Activated CD8-positive, alpha-beta T cell treated with anti-CD3 and anti-CD28 coated beads for 36 hours (primary cell): ENCODE measurements around the gene INPP4A. TPM values are rescaled to one million over a fixed set of nuclear protein-coding genes. Genes with fewer than 3 reads are reported as not detected.

Experiments
- ATAC-seq: fragments of 200-7000 bp; cut with Tn5 transposase; one replicate; pipeline ENCODE4 v1.10.0; 2021; ENCODE audit warnings: mild to moderate bottlenecking, moderate library complexity
- CTCF ChIA-PET: fragments of 350-600 bp; sonication (Branson Sonifier 250); formaldehyde crosslinking; loops from one replicate; lab custom pipeline; 2021; ENCODE audit warnings: antibody characterized with exemption; lab: Charles Lee
- POLR2A ChIA-PET: fragments of 350-600 bp; sonication (Branson Sonifier 250); formaldehyde crosslinking; loops from one replicate; lab custom pipeline; 2021; ENCODE audit warnings: antibody characterized with exemption; lab: Charles Lee
- DNase-seq: peaks from one replicate; pipeline ENCODE4 v3.0.0-alpha.2; 2020
- H3K27ac Mint-ChIP-seq: one replicate; pipeline ENCODE4 v1.8.0; 2021; ENCODE audit warnings: mild to moderate bottlenecking, mixed read lengths
- H3K27me3 Mint-ChIP-seq: one replicate; pipeline ENCODE4 v1.8.0; 2021; ENCODE audit warnings: mixed read lengths
- H3K36me3 Mint-ChIP-seq: one replicate; pipeline ENCODE4 v1.8.0; 2021; ENCODE audit warnings: low read depth, mixed read lengths
- H3K4me1 Mint-ChIP-seq: one replicate; pipeline ENCODE4 v1.8.0; 2021; ENCODE audit warnings: low read depth, mixed read lengths
- H3K4me3 Mint-ChIP-seq: one replicate; pipeline ENCODE4 v1.8.0; 2021; ENCODE audit warnings: mild to moderate bottlenecking, moderate library complexity, mixed read lengths
- H3K9me3 Mint-ChIP-seq: one replicate; pipeline ENCODE4 v1.8.0; 2021; ENCODE audit warnings: mixed read lengths
- CTCF ChIP-seq: fragments of 200-600 bp; IDR thresholded peaks from one replicate; pipeline ENCODE4 v1.8.0; 2022; ENCODE audit warnings: antibody characterized with exemption, mild to moderate bottlenecking
- intact Hi-C: fragments of 100-400 bp; cut with micrococcal nuclease; formaldehyde crosslinking; loops from one replicate; pipeline ENCODE4 v1.10.0; 2022
- total RNA-seq, 2 experiments: library from RNA; stranded (reverse); gene quantifications; one replicate each; pipeline ENCODE4 v1.2.3, GENCODE V29; 2021

The INPP4A gene
- total RNA-seq, 2 experiments from 2014 or later = 46.7 to 46.9 TPM

DNA sequence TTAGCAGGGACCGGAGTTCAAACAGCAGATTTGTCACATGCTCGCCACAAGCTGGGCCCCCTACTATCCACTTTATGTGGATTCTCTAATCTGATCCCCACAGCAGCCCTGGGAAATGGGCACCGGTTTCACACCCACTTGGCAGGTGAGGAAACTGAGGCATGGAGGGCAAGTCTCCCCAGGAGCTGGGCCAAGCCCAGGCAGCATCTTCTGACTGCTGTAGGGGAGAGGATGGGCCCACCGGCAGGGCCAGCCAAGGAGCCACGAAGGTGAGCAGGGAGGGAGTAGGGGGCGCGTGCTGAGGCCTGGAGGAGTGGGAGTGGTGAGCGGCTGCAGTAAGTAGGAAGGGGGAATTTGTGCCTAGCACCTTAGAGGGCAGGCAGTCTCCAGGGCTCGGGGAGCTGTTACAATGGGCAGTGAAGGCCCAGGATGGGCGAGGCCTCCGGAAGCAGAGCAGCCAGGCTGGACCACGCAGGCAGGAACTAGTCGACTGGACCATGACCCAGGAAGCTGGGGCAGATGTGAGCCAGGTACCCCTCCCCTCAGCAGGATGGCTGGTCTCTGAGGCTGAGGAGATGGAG is 126.6 kb downstream of the INPP4A start:
- CTCF ChIA-PET = interaction anchor here (2.9 kb wide), 1 partner anchor 11 kb away, joined by 22 read pairs; no protein-coding TSS in a partner anchor
- POLR2A ChIA-PET = interaction anchor here (0.6 kb wide), 1 partner anchor 15 kb away, joined by 3 read pairs; no protein-coding TSS in a partner anchor
- Mint-ChIP-seq H3K27ac (no peak overlapping the region), H3K4me3 (no peak overlapping the region), H3K9me3 (no peaks in the 10 kb centered on the region), H3K36me3 (peaks cover 20% of the 10 kb centered on the region), H3K4me1 (no peaks in the 10 kb centered on the region), H3K27me3 (no peaks in the 10 kb centered on the region)
- no peak for TF ChIP-seq CTCF
- ATAC-seq (no peak), DNase-seq (no peak)
- intact Hi-C loops = no loop called here

GRCh38 chr2:98571796-98572195 is 127.1 kb downstream of the INPP4A start:
- H3K9me3 Mint-ChIP-seq = no peaks in the 10 kb centered on the region
- ChIA-PET CTCF (no interaction called here), POLR2A (interaction anchor here (0.6 kb wide), 1 partner anchor 15 kb away, joined by 3 read pairs; no protein-coding TSS in a partner anchor)
- peaks cover 17% of the 10 kb centered on the region for H3K36me3 Mint-ChIP-seq
- no peak overlapping the region for H3K27ac Mint-ChIP-seq
- no peak overlapping the region for H3K4me3 Mint-ChIP-seq
- no peaks in the 10 kb centered on the region for H3K27me3 Mint-ChIP-seq
- H3K4me1 Mint-ChIP-seq = no peaks in the 10 kb centered on the region
- no peak for TF ChIP-seq CTCF
- ATAC-seq (no peak), DNase-seq (no peak)
- intact Hi-C loops = no loop called here

- intact Hi-C loops = no loop called here
- ATAC-seq = no peak
- Mint-ChIP-seq H3K27me3 (no peaks in the 10 kb centered on the region), H3K9me3 (no peaks in the 10 kb centered on the region), H3K27ac (no peak overlapping the region), H3K4me3 (no peak overlapping the region), H3K4me1 (no peaks in the 10 kb centered on the region), H3K36me3 (peaks cover 14% of the 10 kb centered on the region)
- DNase-seq = no peak
- TF ChIP-seq CTCF = no peak
- ChIA-PET CTCF (interaction anchor here (1.2 kb wide), 1 partner anchor 14 kb away, joined by 5 read pairs; no protein-coding TSS in a partner anchor), POLR2A (no interaction called here)
Observed at GRCh38 chr2:98572211-98572610, 127.6 kb downstream of the INPP4A start.

DNA sequence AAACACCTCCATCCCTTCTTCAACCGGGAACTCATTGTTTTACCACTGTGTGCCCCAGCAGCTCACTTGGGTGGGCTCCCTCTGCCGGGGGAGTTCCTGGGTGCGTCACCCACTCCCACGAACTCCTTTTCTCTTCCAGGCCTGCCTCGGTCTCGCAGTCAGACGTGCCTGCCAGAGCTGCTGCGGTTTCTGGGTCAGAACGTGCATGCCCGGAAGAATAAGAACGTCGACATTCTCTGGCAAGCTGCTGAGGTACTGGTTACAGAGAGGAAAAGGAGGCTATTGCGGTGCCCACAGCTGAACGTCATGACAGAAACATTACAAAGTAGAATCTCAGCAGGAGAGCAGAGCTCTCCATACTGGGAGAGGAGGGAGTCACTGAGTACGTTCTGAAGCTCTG is 128.0 kb downstream of the INPP4A start:
- no peaks in the 10 kb centered on the region for H3K27me3 Mint-ChIP-seq

More for the DNA sequence above, 128.0 kb downstream of the INPP4A start:
- CTCF ChIA-PET = interaction anchor here (1.2 kb wide), 1 partner anchor 13 kb away, joined by 5 read pairs; no protein-coding TSS in a partner anchor
- TF ChIP-seq CTCF = no peak
- no peak overlapping the region for H3K27ac Mint-ChIP-seq
- H3K4me1 Mint-ChIP-seq = no peaks in the 10 kb centered on the region
- no peak for ATAC-seq
- intact Hi-C loops = no loop called here
- POLR2A ChIA-PET = no interaction called here
- H3K4me3 Mint-ChIP-seq = no peak overlapping the region
- no peaks in the 10 kb centered on the region for H3K9me3 Mint-ChIP-seq
- DNase-seq = no peak
- peaks cover 14% of the 10 kb centered on the region for H3K36me3 Mint-ChIP-seq
